Middle frontal gyrus (tissue), 1 donor: ENCODE results near the gene EPS8.
"Not testable (repeated sequence)": the region's sequence is repeated elsewhere in the genome, so short reads cannot be mapped to it uniquely, and the experiment has no call there.

ENCODE experiments used
- DNase-seq: peaks from one replicate; pipeline ENCODE4 v3.0.0-alpha.2; 2015; ENCODE audit warnings: low spot score; ENCODE audit errors: extremely low spot score

EPS8 gene

GRCh38 chr12:15649347-15649746 is 139.8 kb downstream of the EPS8 start:
- no peak for DNase-seq

GRCh38 chr12:15648558-15648957 is 140.6 kb downstream of the EPS8 start:
- DNase-seq: no peak

GRCh38 chr12:15646581-15646980 is 142.6 kb downstream of the EPS8 start:
- no peak for DNase-seq

GRCh38 chr12:15644700-15645099 is 144.5 kb downstream of the EPS8 start:
- no peak for DNase-seq

GRCh38 chr12:15638231-15638630 is 151.0 kb downstream of the EPS8 start:
- no peak for DNase-seq

GRCh38 chr12:15636060-15636890 is 152.9 kb downstream of the EPS8 start:
- DNase-seq: no peak

- DNase-seq: no peak
These were observed 155.0 kb downstream of the EPS8 start for GRCh38 chr12:15634010-15634683.

GRCh38 chr12:15633201-15633600 is 156.0 kb downstream of the EPS8 start:
- DNase-seq: no peak

GRCh38 chr12:15632708-15633107 is 156.5 kb downstream of the EPS8 start:
- no peak for DNase-seq

GRCh38 chr12:15631007-15631715 is 158.0 kb downstream of the EPS8 start:
- no peak for DNase-seq

- no peak for DNase-seq
These were observed 159.4 kb downstream of the EPS8 start for GRCh38 chr12:15629761-15630160.

GRCh38 chr12:15629108-15629507 is 160.1 kb downstream of the EPS8 start:
- DNase-seq: no peak

- DNase-seq: no peak
These were observed 160.9 kb downstream of the EPS8 start for GRCh38 chr12:15627995-15628945.

- no peak for DNase-seq
These were observed 164.1 kb downstream of the EPS8 start for GRCh38 chr12:15625075-15625474.

GRCh38 chr12:15620741-15621539 is 168.2 kb downstream of the EPS8 start:
- DNase-seq: no peak

- not testable (repeated sequence) for DNase-seq
These were observed 172.7 kb downstream of the EPS8 start for GRCh38 chr12:15616495-15616894.

GRCh38 chr12:15613981-15614380 is 175.2 kb downstream of the EPS8 start:
- no peak for DNase-seq

- DNase-seq: no peak
These were observed 180.2 kb downstream of the EPS8 start for GRCh38 chr12:15608941-15609340.

- DNase-seq: no peak
These were observed 180.8 kb downstream of the EPS8 start for GRCh38 chr12:15608406-15608805.

- no peak for DNase-seq
These were observed 183.2 kb downstream of the EPS8 start for GRCh38 chr12:15605881-15606590.
